ENCODE measurements around the gene POLR1B.
"Not testable (repeated sequence)": the region's sequence is repeated elsewhere in the genome, so short reads cannot be mapped to it uniquely, and the experiment has no call there.

Gene POLR1B

DNA sequence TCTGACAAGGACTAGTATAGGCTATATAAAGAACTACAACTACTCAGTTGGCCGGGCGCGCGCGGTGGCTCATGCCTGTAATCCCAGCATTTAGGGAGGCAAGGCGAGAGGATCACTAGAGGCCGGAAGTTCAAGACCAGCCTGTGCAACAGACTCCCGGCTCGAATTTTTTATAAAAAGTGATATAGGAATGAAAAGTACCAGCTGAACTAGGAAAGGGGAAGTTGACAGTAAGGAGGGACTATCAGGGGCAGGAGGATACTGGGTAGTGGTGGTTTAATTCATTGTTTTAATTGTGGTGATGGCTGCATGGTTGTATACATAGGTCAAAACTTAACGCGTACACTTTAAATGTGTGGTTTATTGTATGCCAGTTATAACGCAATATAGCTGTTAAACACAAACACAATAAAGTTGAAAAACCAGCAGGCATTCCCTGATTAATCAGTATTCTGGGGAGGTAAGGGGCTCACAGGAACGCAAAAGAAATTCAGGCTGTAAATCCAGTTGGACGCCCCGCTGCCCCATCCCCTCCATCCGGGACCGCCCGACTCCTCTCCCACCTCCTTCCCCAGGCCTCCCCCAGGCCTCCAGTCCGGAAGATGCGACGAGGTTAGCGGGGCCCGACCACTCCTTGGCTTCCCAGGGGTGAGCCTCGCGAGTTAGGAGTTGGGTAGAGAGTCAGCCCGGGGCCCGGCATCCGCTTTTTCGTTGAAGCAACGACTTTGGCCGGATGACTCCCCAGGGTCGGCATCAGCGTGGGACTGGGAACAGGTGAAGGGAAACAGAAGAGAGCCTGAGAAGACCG, 746 bp upstream of the POLR1B start:
- in situ Hi-C loops (cut with HindIII; ENCODE audit: low sequenced_read_pairs) = no loop called here

- in situ Hi-C loops (cut with HindIII; ENCODE audit: low sequenced_read_pairs) = no loop called here
These were observed 858 bp downstream of the POLR1B start for GRCh38 chr2:112542984-112543661.

- in situ Hi-C loops (cut with HindIII; ENCODE audit: low sequenced_read_pairs) = loop anchor here (5.0 kb wide), 1 partner anchor 60 kb away; no protein-coding TSS in a partner anchor
These were observed 5.1 kb downstream of the POLR1B start for GRCh38 chr2:112547333-112547732.

- in situ Hi-C loops (cut with HindIII; ENCODE audit: low sequenced_read_pairs) = loop anchor here (5.0 kb wide), 1 partner anchor 62 kb away; no protein-coding TSS in a partner anchor
These were observed 6.7 kb downstream of the POLR1B start for GRCh38 chr2:112548980-112549379.

- in situ Hi-C loops (cut with HindIII; ENCODE audit: low sequenced_read_pairs) = no loop called here
These were observed 23.8 kb downstream of the POLR1B start for GRCh38 chr2:112566104-112566503.

GRCh38 chr2:112566508-112566907, 24.2 kb downstream of the POLR1B start:
- in situ Hi-C loops (cut with HindIII; ENCODE audit: low sequenced_read_pairs) = not testable (repeated sequence)

GRCh38 chr2:112572005-112572404, 29.7 kb downstream of the POLR1B start:
- in situ Hi-C loops (cut with HindIII; ENCODE audit: low sequenced_read_pairs) = no loop called here

- in situ Hi-C loops (cut with HindIII; ENCODE audit: low sequenced_read_pairs) = loop anchor here (5.0 kb wide), 1 partner anchor 45 kb away; no protein-coding TSS in a partner anchor
These were observed 35.5 kb downstream of the POLR1B start for GRCh38 chr2:112577756-112578155.

- in situ Hi-C loops (cut with HindIII; ENCODE audit: low sequenced_read_pairs) = loop anchor here (5.0 kb wide), 1 partner anchor 47 kb away; no protein-coding TSS in a partner anchor
These were observed 37.0 kb downstream of the POLR1B start for GRCh38 chr2:112579241-112579640.

DNA sequence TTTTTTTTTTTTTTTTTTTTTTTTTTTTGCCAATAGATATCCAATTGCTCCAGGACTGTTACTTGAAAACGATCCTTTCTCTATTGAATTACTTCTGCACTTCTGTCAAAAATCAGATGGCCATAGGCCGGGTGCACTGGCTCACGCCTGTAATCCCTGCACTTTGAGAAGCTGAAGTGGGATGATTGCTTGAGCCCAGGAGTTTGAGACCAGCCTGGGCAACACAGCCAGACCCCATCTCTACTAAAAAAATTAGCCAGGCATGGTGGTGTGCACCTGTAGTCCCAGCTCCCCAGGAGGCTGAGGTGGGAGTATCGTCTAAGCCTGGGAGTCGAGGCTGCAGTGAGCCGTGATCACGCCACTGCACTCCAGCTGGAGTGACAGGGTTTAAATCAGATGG, 37.8 kb downstream of the POLR1B start:
- in situ Hi-C loops (cut with HindIII; ENCODE audit: low sequenced_read_pairs) = no loop called here

DNA sequence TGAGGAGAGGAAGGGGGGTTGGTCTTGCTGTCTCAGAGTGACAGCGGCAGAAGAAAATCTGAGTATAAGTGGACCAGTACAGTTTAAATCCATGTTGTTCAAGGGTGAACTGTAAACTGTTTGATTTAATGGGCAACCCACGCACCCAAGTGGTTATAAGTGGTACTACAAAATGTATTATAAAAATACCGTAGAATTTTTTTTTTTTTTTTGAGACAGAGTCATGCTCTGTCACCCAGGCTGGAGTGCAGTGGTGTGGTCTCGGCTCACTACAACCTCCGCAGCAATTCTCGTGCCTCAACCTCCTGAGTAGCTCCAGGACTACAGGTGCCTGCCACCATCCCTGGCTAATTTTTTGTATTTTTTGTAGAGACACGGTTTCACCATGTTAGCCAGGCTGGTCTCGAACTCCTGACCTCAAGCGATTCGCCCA, 40.1 kb downstream of the POLR1B start:
- in situ Hi-C loops (cut with HindIII; ENCODE audit: low sequenced_read_pairs) = no loop called here

DNA sequence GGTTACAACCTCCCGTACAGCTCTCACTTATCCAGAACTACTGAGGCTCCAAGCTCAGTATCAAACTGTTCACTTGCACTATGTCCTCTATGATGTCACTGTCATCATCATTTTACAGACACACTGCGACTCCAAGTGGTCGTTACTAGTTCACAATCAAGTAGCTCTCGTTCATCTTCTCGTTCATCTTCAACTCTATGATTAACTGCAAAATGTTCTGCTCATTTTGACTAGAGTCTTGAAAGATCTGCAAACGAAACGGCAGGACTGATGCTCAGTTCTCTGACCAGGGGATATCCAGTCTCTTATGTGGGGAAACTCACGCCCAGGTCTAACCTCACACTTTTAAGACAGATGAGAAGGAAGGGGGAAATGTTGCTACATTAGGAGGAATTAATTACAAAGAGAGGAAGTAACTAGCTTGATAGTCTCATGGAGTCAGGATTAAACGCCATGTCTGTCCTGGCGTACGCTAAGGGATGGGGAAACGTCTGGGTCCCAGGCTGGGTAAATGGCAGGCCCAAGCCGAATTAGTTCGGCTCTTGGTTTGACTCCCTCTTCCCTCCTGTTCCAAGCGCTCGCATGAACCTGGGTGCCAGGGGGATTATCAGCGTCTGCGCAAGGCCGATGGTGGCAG, 41.4 kb downstream of the POLR1B start:
- in situ Hi-C loops (cut with HindIII; ENCODE audit: low sequenced_read_pairs) = no loop called here

- in situ Hi-C loops (cut with HindIII; ENCODE audit: low sequenced_read_pairs) = no loop called here
These were observed 42.0 kb downstream of the POLR1B start, which contains the start of gene CHCHD5 for GRCh38 chr2:112584134-112584890. CHCHD5 (plus strand) TSS chr2:112584609; CDS start chr2:112584648, 39 bp downstream.

- in situ Hi-C loops (cut with HindIII; ENCODE audit: low sequenced_read_pairs) = no loop called here
These were observed 42.6 kb downstream of the POLR1B start for GRCh38 chr2:112584891-112585250.

DNA sequence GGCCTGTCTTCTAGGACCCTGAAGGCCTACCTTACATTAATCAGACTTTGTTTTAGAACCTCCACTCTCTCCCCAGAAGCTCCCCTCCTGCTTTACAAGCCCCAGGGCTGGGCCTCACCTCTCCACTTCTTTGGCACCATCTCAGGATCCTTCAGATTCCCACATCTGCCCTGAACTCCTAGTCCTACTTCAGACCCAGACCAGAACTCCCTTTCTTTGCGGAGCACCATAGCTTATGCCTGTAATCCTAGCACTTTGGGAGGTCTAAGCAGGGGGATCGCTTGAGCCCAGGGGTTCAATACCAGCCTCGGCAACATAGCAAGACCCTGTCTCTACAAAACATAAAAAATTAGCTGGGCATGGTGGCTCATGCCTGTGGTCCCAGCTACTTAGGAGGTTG, 43.1 kb downstream of the POLR1B start:
- in situ Hi-C loops (cut with HindIII; ENCODE audit: low sequenced_read_pairs) = no loop called here

- in situ Hi-C loops (cut with HindIII; ENCODE audit: low sequenced_read_pairs) = no loop called here
These were observed 43.7 kb downstream of the POLR1B start for GRCh38 chr2:112585873-112586464.

- in situ Hi-C loops (cut with HindIII; ENCODE audit: low sequenced_read_pairs) = no loop called here
These were observed 46.4 kb downstream of the POLR1B start for GRCh38 chr2:112588611-112589045.

- in situ Hi-C loops (cut with HindIII; ENCODE audit: low sequenced_read_pairs) = no loop called here
These were observed 49.1 kb downstream of the POLR1B start for GRCh38 chr2:112591413-112591812.

DNA sequence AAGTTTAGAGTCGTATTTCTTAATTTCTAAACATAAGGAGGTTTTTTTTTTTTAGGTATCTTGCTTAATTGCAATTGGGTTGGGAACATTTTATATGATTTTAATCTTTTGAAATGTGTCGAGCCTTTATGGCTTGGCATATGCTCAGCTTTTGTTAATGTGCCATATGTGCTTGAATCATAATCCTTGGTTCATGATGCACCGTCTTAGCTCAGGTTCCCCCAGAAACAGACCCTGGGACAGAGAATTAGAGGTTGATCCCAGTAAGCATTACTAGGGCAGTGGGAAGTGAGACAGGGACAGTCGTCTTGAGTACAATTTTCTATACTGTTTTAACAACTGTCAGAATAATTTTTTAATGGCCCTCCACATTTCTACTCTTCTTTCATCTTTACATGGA, 51.5 kb downstream of the POLR1B start:
- in situ Hi-C loops (cut with HindIII; ENCODE audit: low sequenced_read_pairs) = no loop called here

All from endothelial cell of hepatic sinusoid (primary cell).